DMS53 (cell line): ENCODE results near the gene RBM43.
A peak's percentile ranks its signal among the peaks of the same experiment; 100 is the strongest.
"Not testable (repeated sequence)": the region's sequence is repeated elsewhere in the genome, so short reads cannot be mapped to it uniquely, and the experiment has no call there.

Source experiments
- DNase-seq: peaks from one replicate; lab custom pipeline; 2025; lab: John Stamatoyannopoulos, UW

RBM43 gene

GRCh38 chr2:151261231-151261976 is at the start of gene RBM43:
Gene RBM43 (minus strand): TSS chr2:151261863. CDS start chr2:151261727, 136 bp downstream.
- DNase-seq = peak; percentile 80

DNA sequence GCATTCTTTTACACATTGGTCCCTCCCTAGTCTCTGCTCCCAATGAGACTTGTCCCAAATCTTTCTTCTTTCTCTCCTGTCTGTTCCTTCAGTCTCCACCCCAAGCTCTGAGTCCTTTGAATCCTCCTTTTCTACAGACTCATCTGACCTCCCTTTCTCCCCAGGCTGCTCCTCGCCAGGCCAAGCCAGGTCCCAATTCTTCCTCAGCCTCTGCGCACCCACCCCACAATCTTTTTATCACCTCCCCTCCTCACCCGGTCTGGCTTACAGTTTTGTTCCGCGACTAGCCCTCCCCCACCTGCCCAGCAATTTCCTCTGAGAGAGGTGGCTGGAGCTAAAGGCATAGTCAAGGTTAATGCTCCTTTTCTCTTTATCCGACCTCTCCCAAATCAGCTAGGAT is 48.6 kb upstream of the RBM43 start:
- DNase-seq = not testable (repeated sequence)

DNA sequence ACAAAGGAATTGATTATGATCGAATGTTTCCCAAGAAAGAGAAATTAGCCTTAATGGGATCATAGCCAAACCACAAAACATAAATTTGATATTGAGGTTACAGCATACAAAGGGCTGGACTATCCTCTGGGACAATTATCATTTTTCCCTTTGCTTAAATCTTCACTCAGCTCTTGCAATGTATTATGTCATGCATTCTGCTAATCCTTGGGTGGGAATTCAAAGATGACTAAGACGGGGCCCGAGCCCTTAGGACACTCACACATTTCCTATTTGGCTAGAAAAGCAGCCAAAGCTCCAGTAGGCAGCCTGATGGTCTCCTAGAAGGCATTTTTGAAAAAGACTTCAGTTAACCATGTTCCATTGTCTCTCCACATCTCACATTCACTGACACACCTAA is 45.0 kb upstream of the RBM43 start:
- DNase-seq = no peak

- no peak for DNase-seq
These were observed 43.5 kb upstream of the RBM43 start for GRCh38 chr2:151305129-151305691.

DNA sequence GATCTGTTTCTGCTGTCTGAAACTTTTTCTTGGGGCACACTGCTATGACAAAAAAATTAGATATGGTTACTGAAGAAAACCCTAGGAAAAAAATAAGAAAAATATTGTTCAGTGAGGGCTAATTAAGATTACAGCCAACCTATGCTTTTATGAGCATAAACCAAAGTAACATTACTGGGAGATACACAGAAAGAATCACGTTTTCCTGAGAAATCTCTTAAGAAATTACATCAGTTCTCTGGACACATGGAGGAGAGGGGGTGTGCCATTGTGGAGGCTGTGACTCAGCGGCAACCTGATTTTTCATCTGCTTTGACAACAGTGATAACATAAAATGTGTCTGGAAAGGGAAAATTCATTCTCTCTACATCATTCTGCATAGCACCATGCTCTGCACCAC is 41.2 kb upstream of the RBM43 start:
- no peak for DNase-seq

DNA sequence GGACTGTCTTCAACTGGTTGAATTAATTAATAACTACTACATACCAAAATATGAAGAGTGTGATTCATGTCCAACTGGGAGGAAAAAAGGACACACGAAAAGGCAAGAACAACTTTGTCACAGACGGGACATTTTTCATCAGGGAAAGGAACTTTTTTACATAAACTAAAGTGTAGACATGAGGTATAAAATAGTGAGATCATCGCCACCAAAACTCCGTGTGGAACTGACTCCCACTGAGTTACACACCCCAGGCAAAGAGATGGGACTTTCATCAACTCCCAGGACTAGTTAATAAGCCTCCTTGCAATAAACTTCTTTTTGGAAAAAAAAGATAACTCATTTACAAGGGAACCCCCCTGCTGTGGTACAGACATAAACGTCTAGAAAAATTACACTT is 40.7 kb upstream of the RBM43 start:
- no peak for DNase-seq

- DNase-seq = no peak
These were observed 38.4 kb upstream of the RBM43 start for GRCh38 chr2:151299920-151300539.

DNA sequence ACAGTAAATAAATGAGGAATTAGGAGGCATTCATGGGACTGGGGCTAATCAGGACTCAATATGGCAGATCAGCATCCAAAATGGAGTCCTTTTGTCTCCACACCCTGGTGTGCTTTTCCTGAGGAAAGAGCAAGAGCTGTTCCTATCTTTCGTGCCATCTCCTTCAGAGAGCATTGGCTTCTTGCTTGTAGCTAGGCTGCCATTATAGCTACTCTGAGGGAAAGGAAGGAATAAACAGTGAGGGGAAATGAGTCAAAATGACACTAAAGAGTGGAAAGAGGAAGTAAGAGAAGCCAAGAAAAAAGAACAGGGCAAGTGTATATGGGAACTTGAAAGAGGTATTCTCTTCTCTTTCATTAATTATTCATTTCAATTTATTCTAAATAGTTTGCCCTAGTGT is 36.2 kb upstream of the RBM43 start:
- no peak for DNase-seq

DNA sequence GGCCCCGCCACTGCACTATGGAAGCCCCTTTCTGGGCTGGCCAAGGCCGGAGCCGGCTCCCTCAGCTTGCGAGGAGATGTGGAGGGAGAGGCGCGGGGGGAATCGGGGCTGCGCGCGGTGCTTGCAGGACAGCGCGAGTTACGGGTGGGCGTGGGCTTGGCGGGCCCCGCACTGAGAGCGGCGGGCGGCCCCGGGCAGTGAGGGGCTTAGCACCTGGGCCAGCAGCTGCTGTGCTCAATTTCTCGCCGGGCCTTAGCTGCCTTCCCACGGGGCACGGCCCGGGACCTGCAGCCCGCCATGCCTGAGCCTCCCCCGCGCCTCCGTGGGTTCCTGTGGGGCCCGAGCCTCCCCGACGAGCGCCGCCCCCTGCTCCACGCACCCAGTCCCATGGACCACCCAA is 34.3 kb upstream of the RBM43 start:
- DNase-seq = not testable (repeated sequence)

DNA sequence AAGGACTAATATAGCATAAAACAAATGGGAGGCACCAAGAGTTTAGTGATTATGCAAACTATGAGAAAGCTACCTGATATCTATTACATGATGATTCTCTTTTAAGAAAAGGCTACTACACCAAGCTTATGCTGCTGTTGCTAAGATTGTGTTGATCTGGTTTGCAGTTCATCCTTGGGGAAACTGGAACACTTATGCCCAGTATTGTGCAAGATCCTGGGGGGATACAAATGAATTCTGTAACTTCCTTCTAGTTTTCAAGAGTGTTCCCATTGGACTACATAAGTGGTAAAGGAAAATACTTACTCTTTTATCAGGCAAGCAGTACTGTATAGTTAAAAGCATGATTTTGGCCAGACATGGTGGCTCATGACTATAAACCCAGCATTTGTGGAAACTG is 30.9 kb upstream of the RBM43 start:
- no peak for DNase-seq

- no peak for DNase-seq
These were observed 30.5 kb upstream of the RBM43 start for GRCh38 chr2:151292141-151292540.

GRCh38 chr2:151291224-151291623 is 29.6 kb upstream of the RBM43 start:
- DNase-seq = no peak

GRCh38 chr2:151289972-151290866 is 28.6 kb upstream of the RBM43 start:
- peak; percentile 8 for DNase-seq

- no peak for DNase-seq
These were observed 26.0 kb upstream of the RBM43 start for GRCh38 chr2:151287513-151288250.

DNA sequence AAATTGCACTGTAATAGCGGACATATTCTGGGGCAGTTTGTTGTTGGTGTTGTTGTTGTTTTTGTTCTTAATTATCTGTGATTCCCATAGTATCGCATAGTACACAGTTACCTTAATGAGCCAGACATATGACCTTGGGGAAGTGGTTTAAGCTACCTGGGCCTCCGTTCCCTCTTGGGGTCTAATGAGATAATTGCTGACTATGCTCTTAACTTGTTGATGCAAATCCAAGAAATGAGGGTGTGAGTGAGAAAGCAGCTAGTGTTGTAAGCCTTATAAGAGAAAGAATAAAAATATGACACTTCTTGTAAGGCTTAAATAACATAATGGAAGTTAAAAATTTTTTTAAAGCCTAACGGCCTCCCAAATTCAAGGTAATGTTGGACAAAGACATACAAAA is 20.7 kb upstream of the RBM43 start:
- no peak for DNase-seq

DNA sequence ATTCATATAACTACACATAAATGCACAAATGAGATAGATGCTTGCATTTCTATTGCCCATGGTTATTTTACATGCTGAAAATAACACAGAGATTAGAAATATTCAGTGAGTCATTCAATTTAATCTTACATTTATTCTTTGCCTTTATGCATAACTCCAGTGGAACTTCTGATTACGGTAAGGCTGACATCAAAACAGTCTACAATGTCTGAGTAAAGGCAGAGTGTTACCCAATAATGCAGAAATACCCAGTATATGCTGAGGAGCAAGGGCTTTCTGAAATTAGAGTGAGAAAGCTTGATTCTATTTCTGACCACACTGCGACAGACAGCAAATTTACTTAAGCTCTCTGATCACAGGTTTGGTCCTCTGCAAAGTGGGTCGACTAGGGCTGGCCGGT is 18.6 kb upstream of the RBM43 start:
- DNase-seq = no peak

DNA sequence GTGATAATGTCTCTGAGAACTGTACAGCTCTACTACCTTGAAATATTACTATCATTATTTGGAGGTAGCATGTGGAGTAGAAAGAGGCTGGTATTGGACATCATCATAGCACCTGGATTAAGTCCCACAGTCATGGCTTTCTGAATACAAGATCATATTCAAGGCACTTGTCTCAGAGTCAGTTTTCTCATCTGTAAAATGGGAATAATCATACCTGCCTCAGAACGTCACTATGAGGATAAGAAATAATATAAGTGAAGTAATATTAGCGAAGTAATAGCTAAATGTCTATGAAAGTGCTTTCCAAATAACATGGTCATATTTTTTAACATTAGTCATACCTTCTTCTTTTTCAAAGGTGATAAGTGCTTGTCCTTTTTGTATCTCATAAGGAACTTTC is 16.8 kb upstream of the RBM43 start:
- DNase-seq = no peak

DNA sequence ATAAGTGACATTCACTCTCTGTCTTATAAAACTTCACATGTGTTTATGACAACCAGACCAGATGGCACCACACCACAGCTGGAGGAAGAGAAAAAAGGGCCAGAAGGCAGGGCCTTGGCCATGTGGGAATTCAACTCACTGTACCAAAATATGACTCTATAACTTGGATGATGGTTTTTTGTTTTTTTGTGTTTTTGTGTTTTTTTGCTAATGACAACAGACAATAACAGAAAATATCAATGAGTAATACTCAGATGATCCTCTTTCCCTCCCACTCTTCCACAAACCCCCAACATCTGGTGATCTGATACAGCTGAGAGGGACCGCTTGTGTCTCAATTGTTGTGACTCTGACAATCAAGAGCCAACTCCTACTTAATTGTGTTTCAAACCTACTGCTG is 15.4 kb upstream of the RBM43 start:
- DNase-seq = no peak

- no peak for DNase-seq
These were observed 13.6 kb upstream of the RBM43 start for GRCh38 chr2:151275291-151275690.

- DNase-seq = no peak
These were observed 10.2 kb upstream of the RBM43 start for GRCh38 chr2:151271824-151272223.

DNA sequence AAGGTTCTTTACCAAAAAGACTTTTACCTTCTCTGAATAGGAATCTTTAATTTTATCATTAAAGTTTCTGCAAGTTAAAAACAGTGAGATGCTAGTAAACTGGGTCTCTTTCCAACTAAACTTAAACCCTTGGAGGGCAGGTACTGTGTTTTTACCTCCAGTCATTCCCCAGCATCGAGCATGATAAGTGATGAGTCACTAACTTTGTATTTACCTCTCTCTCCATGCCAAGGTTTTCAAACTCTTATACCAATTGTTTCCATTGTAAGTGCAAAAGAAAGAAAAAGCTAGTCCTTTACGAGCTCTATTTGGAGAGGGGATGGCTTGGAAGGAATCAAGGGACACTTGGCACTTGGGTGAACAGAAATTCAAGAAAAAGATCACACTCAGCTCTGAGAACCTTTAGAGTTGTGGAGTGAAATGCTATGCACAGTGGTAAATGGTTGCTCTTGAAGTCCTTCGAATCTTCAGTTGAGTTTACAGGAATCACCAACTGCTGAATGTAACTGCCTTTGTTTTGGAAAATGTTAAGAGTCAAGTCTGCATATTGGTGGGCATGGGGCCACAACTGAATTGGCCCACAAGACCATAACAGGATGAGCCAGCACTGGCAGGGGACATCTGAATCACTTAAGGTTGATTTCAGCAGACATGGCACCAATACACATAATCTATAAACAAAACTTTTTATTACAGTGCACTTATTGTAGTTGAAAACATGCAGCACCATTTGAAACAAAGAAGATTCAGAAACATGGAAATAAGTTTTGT is 8.3 kb upstream of the RBM43 start:
- peak; percentile 3 for DNase-seq
